HG02798 (cell line): ENCODE measurements around the gene RPL7A.
"Not testable (repeated sequence)": the region's sequence is repeated elsewhere in the genome, so short reads cannot be mapped to it uniquely, and the experiment has no call there.

Source experiments
- ATAC-seq: cut with Tn5 transposase; IDR thresholded peaks from one replicate; pipeline ENCODE4 v1.9.1; 2021; ENCODE audit warnings: mild to moderate bottlenecking; ENCODE audit not compliant: unreplicated experiment, poor library complexity

The RPL7A gene

GRCh38 chr9:133347985-133348717 lies at the start of gene RPL7A, which contains the start of gene MED22:
Gene RPL7A, plus strand, starts transcription at chr9:133348218. Its CDS starts 26 bp downstream, at chr9:133348244.
Gene MED22, minus strand, starts transcription at chr9:133348131. Its CDS starts 1,469 bp downstream, at chr9:133346662.
- ATAC-seq = peak; percentile 70

GRCh38 chr9:133299996-133300395 lies 48.0 kb upstream of the RPL7A start:
- not testable (repeated sequence) for ATAC-seq

- ATAC-seq = no peak
These were observed 46.5 kb upstream of the RPL7A start for GRCh38 chr9:133301253-133302230.

- no peak for ATAC-seq
These were observed 44.5 kb upstream of the RPL7A start for GRCh38 chr9:133303266-133304157.

- ATAC-seq = no peak
These were observed 43.9 kb upstream of the RPL7A start for GRCh38 chr9:133304158-133304470.

GRCh38 chr9:133304477-133305377 lies 43.3 kb upstream of the RPL7A start:
- no peak for ATAC-seq

- ATAC-seq = no peak
These were observed 42.3 kb upstream of the RPL7A start for GRCh38 chr9:133305731-133306130.

- no peak for ATAC-seq
These were observed 41.5 kb upstream of the RPL7A start for GRCh38 chr9:133306242-133307204.

- ATAC-seq = no peak
These were observed 40.7 kb upstream of the RPL7A start for GRCh38 chr9:133307301-133307700.

GRCh38 chr9:133309608-133310007 lies 38.4 kb upstream of the RPL7A start:
- ATAC-seq = no peak

- no peak for ATAC-seq
These were observed 32.0 kb upstream of the RPL7A start for GRCh38 chr9:133315997-133316396.

- not testable (repeated sequence) for ATAC-seq
These were observed 30.5 kb upstream of the RPL7A start for GRCh38 chr9:133317551-133317950.

GRCh38 chr9:133320421-133320881 lies 27.6 kb upstream of the RPL7A start:
- no peak for ATAC-seq

GRCh38 chr9:133321411-133321935 lies 26.5 kb upstream of the RPL7A start:
- ATAC-seq = no peak

GRCh38 chr9:133322701-133323100 lies 25.3 kb upstream of the RPL7A start:
- ATAC-seq = no peak

GRCh38 chr9:133323211-133323610 lies 24.8 kb upstream of the RPL7A start:
- no peak for ATAC-seq

GRCh38 chr9:133323991-133324703 lies 23.9 kb upstream of the RPL7A start:
- no peak for ATAC-seq
